Measurements from ENCODE around the gene BAG5.

DNA sequence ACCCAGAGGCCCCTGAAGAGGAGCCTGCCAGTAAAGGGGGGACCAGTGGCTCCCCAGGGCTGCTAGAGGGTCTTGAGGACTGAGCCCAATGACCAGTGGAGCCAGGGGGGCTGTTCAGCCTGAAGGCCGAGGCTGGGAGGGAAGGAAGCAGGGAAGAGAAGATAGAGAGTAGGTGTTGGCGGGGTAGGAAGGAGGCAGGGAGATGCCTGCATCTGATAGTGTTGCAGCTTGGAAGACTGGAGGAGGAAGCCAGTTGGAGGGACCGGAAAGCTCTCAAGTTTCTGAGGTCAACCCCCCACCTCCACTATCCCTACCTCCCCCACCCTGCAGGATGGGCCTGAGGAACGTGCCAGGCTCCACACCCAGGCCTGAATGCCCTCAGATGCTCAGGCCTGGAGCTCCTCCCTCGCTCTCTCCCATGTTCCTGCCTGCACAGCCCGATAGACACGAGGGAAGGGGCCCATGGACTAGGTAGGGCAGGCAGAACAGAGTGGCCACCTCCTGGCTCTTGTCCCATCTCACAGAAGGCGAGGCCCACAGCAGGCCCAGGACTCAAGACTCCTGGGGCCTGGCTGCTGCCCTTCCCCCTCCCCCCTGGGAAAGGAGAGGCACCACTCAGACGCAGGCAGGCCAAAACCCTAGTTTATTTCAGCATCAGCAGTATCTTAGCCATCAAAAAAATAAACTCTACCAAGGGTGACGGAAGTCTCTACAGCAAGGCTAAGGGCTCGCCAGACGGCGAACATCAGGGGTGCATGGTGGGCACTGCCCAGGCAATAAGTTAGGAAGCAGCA lies 43.2 kb downstream of the BAG5 start:
- TF ChIP-seq POLR2A (IDR thresholded peaks at IDR 0.05; ENCODE audit: low read length) = no peak
- no peak for TF ChIP-seq GATA1 (IDR thresholded peaks at IDR 0.05; ENCODE audit: low read depth, low read length)

Data from erythroblast (primary cell).